Endometrium (tissue), 2 donors: ENCODE results near the gene PPP3CB.

ENCODE experiments used
- FAIRE-seq: peaks from 2 replicates; lab custom pipeline; 2012; peaks lifted over from hg19 to GRCh38; lab: Jason Lieb, UNC
- donor health status: control.
- donor health status: control.

The PPP3CB gene

GRCh38 chr10:73495884-73496674 is at the start of gene PPP3CB:
TSS of gene PPP3CB (minus strand) at chr10:73496024. CDS start at chr10:73495889, 135 bp downstream.
- FAIRE-seq, result no peak

- FAIRE-seq, result no peak
Observed at GRCh38 chr10:73545357-73545756, 49.5 kb upstream of the PPP3CB start.

DNA sequence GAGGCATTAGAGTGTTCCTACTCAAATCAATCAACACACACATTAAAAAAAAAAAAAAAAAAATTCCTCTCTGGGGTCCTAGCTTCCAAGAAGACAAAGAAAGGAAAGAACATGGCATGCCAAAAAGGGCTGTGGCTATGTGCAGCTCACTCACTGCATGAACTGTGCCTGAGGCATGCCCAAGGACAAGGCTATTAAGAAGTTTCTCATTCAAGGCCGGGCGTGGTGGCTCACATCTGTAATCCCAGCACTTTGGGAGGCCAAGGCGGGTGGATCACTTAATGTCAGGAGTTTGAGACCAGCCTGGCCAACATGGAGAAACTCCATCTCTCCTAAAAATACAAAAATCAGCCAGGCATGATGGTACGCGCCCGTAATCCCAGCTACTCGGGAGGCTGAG is 41.9 kb upstream of the PPP3CB start:
- FAIRE-seq, result no peak

GRCh38 chr10:73537288-73537687 is 41.5 kb upstream of the PPP3CB start:
- FAIRE-seq, result no peak

DNA sequence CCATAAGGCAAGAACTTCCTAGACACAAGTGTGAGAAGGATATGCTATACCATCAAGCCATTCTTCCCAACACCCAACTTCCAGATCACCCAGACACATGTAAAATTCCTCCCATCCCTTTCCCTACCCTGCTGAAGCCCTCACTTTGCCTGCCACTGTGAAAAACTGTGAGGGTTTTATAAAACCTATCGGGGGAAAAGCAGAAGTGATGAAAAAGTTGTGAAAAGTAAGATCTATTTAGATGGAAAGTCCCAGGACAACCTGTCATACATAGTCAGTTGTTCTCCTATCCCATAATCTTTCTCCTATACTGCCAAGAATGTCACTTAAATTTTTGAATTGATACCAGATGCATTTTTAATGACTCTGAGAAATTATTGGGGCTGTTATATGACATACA is 39.0 kb upstream of the PPP3CB start:
- no peak for FAIRE-seq

DNA sequence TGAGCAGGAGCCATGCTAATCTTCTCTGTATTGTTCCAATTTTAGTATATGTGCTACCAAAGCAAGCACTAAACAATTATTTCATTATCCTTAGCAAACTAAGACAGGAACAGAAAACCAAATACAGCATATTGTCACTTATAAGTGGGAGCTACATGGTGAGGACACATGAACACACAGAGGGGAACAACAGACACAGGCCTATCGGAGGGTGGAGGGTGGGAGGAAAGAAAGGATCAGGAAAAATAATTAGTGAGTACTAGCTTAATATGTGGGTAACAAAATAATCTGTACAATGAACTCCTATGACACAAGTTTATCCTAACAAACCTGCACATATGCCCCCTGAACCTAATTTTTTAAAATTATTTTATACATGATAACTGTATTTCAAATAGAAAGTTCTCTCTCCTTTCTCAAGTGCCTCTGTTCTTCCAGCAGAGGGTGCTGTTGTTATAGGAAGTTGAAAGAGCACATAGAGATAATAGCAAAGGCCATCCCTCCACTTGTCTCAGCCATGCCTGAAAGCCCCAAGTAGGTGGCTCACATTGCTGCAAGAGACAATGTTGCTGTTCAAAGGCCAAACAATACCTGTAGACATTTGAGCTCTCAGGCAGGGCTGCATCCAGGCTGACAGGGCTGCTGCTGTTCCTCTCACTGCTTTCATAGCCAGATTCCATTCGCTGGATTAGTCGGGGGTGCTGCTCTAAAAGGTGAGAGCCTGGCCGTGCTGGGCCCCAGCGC is 33.4 kb upstream of the PPP3CB start:
- FAIRE-seq, result peak; percentile 48

GRCh38 chr10:73522263-73522662 is 26.4 kb upstream of the PPP3CB start:
- FAIRE-seq, result no peak

DNA sequence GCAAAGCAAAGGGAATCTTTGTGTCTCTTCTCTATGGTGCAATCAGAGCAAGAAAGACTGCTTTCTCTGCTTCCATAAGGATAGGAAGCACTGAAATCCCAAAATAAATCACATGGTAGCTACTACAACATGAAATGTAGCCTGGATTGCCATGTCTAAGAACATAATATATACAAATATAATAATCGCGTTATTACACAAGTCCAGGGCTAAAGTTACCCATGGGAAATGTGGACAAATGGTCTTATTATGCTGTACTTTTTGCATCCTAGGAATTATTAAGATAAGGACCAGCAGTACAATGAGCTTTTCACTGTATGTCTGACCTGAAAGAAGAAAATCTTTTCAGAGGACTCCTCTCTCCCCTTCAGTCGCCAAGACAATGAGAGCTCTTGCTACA is 23.5 kb upstream of the PPP3CB start:
- no peak for FAIRE-seq

DNA sequence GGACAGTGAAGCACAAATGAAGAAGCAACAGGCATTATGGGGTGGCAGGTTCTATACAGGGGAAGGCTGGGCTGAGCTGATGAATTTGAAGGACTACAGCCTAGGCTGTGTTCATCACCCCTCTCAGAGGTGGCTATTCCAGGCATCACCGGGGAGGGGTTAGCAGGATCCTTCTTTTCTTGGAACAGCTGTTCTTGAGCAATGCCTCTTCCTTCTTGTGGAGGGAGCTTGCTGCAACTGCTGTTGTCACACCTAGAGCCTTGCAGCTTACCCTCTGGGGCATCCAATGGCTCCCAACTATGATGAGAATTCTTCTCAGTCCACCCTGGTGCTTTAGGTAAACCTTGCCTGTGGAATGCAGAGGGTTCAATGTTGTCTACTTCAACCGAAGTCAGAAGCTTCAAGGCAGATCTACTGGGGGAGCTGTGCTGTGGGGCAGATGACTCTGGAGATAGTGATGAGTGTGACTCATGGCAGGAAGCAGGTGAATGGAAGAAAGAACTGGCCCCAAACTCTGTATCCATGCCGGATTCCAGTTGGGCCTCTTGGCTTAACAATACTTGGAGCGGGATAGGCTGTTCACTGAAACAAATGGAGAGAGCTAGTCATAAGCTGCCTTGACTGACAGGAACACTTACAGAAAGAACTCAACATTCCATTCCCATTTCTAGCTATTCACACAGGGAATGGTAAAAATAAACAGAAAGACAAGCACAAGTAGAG is 21.5 kb upstream of the PPP3CB start:
- FAIRE-seq, result no peak

DNA sequence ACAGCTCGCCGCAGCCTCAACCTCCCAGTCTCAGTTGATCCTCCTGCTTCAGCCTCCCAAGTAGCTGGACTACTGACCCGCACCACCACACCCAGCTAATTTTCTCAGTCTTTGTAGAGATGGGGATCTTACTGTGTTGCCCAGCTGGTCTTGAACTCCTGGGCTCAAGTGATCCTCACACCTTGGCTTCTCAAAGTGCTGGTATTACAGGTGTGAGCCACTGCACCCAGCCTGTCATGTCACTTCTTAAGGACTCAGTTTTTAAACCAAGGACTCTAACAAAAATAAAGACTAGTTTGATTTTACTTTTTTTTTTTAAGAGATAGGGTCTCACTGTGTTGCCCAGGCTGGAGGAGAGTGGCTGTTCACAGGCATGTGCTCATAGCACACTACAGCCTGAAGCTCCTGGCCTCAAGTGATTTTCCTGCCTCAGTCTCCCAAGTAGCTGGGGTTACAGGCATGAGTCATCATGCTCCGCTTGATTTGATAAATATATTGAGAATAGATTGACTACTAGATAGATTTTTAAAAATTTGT is 16.5 kb upstream of the PPP3CB start:
- no peak for FAIRE-seq

GRCh38 chr10:73509695-73510094 is 13.9 kb upstream of the PPP3CB start:
- FAIRE-seq, result no peak

DNA sequence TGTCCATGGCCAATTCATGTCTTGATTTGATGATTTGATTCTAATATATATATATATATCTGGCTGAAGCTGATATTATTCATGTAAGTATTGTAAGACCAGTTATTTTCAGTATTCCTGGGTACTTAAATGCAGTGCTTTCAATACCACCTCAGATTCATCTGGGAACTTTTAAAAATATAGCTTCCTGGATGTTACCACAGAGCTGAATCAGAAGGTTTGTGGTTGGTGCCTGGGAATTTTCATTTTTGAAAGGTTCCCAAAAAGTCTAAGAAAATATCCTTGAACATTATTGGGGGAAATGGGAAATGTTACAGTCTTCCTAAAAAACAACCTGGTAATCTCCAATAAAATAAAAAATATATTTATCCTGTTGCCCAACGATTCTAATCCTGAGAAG is 10.7 kb upstream of the PPP3CB start:
- FAIRE-seq, result no peak

DNA sequence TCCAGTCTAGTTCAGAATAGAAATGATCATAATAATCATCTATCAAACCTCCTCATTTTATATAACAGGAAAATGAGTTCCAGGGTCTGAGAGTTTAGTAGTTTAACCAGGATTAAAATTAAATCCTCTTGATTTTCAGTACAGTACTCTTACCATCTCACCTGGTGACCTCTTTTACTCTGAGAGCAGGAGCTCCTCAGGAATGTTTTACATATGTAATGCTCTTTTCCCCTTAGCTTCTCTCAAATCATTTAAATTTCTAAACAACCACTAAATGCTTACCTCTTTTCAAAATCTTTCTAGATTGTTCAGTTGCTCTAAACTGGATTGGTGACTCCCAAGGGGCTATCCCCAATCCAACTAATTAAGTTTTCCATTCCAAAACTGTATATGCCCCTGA is 10.2 kb upstream of the PPP3CB start:
- no peak for FAIRE-seq

GRCh38 chr10:73503037-73503436 is 7.2 kb upstream of the PPP3CB start:
- no peak for FAIRE-seq

DNA sequence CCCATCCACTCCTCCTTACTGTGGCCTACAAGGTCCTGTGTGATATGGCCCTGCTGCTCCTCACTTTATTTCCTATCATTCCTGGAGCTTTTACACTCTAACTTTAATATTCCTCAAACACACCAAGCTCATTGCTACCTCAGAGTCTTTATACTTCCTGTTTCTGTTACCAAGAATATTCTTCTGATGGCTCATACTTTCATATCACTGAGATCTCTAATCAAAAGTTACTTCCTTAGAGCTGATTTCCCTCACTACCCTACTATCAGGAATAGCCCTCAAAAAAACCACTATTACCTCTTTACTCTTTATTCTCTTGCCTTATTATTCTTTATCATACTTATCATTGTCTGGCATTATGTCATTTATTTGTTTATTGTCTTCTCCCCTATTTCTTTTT is 5.8 kb upstream of the PPP3CB start:
- FAIRE-seq, result no peak

DNA sequence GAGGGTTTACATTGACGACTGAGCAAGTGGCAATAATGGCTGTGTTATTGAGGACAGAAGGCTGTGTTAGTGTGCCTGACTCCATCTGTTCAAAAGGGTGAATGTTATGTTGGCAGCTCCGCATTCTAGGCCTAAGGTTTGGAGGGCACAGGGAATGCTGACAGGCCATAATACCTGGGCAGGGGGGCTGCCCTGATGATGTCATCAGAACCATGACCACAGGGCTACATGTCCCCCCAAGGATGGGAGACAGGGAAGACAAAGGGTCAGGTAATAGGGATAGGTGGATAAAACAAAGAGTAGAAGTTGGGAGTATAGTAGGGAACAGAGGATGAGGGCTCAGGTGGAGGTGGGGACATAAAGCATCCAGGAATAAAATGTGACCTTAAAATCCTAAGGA is 1.8 kb upstream of the PPP3CB start:
- no peak for FAIRE-seq

DNA sequence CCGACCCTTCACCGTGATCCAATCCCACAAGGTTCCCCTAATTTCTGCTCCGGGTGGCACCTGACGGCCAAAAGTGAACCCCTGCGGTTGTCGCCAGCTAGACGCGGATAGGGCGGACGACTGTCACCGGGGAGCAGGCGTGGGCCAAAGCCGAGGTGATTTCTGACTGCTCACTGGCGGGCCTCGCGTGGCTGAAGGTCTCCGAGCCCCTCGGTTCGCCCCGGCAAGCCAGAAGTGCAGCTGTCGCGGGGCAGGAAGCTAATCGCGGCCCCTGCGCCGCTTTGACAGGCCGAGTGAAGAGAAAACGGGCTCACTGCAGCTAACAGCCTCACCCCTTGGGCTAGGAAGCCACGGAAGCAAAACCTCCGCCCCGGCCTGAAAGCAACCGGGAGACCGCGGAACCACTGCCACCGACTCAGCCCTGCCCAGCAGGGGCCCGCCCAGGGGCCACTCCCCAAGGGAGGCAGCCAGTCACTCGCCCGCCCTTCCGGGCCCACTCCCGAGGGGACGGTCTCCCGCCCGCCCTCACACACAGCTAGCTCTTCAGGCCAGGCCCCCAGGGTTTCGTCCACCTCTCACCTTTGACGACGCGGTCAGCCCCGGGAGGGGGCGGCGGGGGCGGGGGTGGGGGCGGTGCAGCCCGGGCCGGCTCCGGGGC is 469 bp downstream of the PPP3CB start:
- no peak for FAIRE-seq

DNA sequence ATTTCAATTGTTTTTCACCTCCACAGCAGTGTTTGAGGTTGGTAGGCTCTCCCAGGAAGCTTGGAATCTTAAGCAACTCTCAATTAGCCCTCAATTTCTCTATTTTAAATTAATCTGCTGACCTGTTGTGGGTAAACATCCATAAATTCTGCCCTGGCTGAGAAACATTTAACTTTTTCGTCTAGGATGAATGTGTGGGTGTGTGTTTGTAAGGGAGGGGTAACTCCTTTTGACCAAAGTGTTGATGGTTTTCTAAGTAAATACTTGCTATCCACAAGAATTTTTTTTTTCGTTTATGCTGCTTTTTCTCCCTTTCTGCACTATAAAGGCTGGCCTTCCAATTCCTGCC is 973 bp downstream of the PPP3CB start:
- no peak for FAIRE-seq

- no peak for FAIRE-seq
Observed at GRCh38 chr10:73494213-73494612, 1.6 kb downstream of the PPP3CB start.

DNA sequence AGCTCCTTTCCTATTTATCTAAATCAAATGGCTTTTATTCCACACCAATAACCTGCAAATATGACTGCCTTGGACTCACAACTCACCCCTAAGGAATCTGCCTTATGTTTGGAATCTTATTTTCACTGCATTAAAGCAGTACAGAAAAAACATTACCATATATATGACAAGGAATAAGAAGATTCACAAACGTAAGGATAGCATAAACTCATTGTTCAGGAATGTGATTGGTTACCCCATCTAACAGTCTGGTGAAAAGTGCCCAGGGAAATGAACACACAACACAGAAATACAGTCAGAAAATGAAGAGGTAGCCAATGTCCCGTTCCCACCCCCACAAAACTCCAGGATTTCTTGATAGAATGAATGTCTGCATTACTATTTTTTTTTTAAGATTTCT is 2.0 kb downstream of the PPP3CB start:
- FAIRE-seq, result no peak

DNA sequence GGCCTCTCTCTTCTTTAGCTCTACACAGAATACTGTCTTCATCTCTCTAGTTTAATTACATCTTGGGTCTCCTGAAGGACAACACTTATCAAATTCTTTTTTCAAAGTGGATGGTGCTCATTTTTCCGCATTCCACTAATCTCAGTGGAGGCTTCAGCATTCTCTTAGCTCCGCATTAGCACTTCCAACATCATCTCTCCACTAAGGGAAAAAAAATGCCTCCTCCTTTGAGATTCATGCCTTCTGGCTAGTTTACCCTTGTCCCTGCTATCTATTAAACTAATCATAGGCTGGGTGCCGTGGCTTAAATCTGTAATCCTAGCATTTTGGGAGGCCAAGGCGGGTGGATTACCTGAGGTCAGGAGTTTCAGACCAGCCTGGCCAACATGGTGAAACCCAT is 9.2 kb downstream of the PPP3CB start:
- FAIRE-seq, result no peak

DNA sequence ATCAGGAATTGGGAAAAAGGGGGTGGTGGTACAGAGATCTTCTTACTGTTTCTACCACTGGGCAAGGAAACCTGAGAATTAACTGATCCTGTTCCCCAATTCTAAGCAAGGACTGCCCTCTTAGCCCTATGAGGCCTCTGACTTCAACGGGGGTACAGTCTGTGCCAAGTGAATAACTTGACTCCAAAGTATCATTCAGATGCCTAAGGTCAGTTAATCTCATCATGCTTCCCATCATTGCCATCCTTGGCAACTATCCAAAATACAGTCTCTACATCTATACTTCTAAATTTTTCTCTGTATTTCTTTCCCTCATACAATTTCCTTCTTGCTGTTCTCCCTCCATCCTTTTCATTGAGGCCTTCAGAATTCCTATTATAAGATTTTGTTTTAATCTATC is 10.5 kb downstream of the PPP3CB start:
- FAIRE-seq, result no peak
